Keratinocyte (primary cell): Measurements from ENCODE around the gene DPYD. TPM values are rescaled to one million over a fixed set of nuclear protein-coding genes. Genes with fewer than 3 reads are reported as not detected.

Source experiments
- DNase-seq: peaks from one replicate; pipeline ENCODE4 v3.0.0-alpha.2; 2011; ENCODE audit warnings: low read depth, missing footprints, low spot score
- FAIRE-seq: peaks from 2 replicates; lab custom pipeline; 2011; peaks lifted over from hg19 to GRCh38; lab: Jason Lieb, UNC
- H2AFZ ChIP-seq: 2 replicates; pipeline ENCODE4 v1.6.0; 2012; ENCODE audit warnings: low read length, control low read depth, inconsistent platforms; ENCODE audit not compliant: control insufficient read depth
- H3K27ac ChIP-seq: 2 replicates; pipeline ENCODE4 v1.5.1; 2011; ENCODE audit warnings: low read length; ENCODE audit not compliant: control insufficient read depth, insufficient read depth
- H3K27me3 ChIP-seq: 3 replicates; pipeline ENCODE4 v1.6.0; 2011; ENCODE audit warnings: low read length; ENCODE audit not compliant: control insufficient read depth, insufficient read depth; ENCODE audit errors: extremely low read depth
- H3K36me3 ChIP-seq, 2 experiments: 2 replicates in 1 of 2; 3 replicates in 1 of 2; pipeline ENCODE4 v1.5.1; 2011; ENCODE audit warnings: low read length in 2 of 2, mild to moderate bottlenecking in 1 of 2; ENCODE audit not compliant: control insufficient read depth in 2 of 2, insufficient read depth in 2 of 2; ENCODE audit errors: extremely low read depth in 1 of 2
- H3K4me1 ChIP-seq: 3 replicates; pipeline ENCODE4 v1.5.1; 2011; ENCODE audit warnings: low read length; ENCODE audit not compliant: control insufficient read depth, insufficient read depth; ENCODE audit errors: extremely low read depth
- H3K4me2 ChIP-seq: 3 replicates; pipeline ENCODE4 v1.6.0; 2011; ENCODE audit warnings: low read depth, low read length; ENCODE audit not compliant: control insufficient read depth, insufficient read depth; ENCODE audit errors: extremely low read depth
- H3K4me3 ChIP-seq, 3 experiments: fragments of 200-600 bp in 1 of 3; sonication (generic) in 1 of 3; 2 replicates in 2 of 3; 3 replicates in 1 of 3; pipeline ENCODE4 v1.5.1; 2011 to 2016; ENCODE audit warnings: low read length in 3 of 3, mild to moderate bottlenecking in 3 of 3, control low read depth in 2 of 3, inconsistent platforms in 1 of 3, low read depth in 1 of 3, mixed read lengths in 1 of 3, mixed run types in 1 of 3, moderate library complexity in 1 of 3; ENCODE audit not compliant: control insufficient read depth in 2 of 3, insufficient read depth in 2 of 3; ENCODE audit errors: extremely low read depth in 1 of 3
- H3K79me2 ChIP-seq: 2 replicates; pipeline ENCODE4 v1.6.0; 2012; ENCODE audit warnings: low read length; ENCODE audit not compliant: control insufficient read depth, insufficient read depth
- H3K9ac ChIP-seq: 3 replicates; pipeline ENCODE4 v1.6.0; 2011; ENCODE audit warnings: low read length; ENCODE audit not compliant: control insufficient read depth, insufficient read depth; ENCODE audit errors: extremely low read depth
- H3K9me1 ChIP-seq: 3 replicates; pipeline ENCODE4 v1.6.0; 2011; ENCODE audit warnings: low read length; ENCODE audit not compliant: control insufficient read depth, insufficient read depth; ENCODE audit errors: extremely low read depth
- H3K9me3 ChIP-seq: 2 replicates; pipeline ENCODE4 v1.5.1; 2012; ENCODE audit warnings: low read depth, low read length; ENCODE audit not compliant: control insufficient read depth
- H4K20me1 ChIP-seq: 3 replicates; pipeline ENCODE4 v1.6.0; 2011; ENCODE audit warnings: low read length; ENCODE audit not compliant: control insufficient read depth, insufficient read depth; ENCODE audit errors: extremely low read depth
- EZH2 ChIP-seq: IDR thresholded peaks from one replicate; pipeline ENCODE4 v1.6.1; 2012; ENCODE audit warnings: inconsistent platforms, mild to moderate bottlenecking, low read length, moderate library complexity
- dilution Hi-C: fragments of 300-500 bp; cut with MboI; formaldehyde crosslinking; loops from one replicate; pipeline ENCODE4 v1.7.0; 2020; ENCODE audit warnings: low sequenced_read_pairs; ENCODE audit not compliant: extremely low pct_ligation_motif_present
- polyA plus RNA-seq, 5 experiments: library from polyadenylated mRNA; depleted of rRNA in 3 of 5; stranded (reverse) in 3 of 5; stranded (forward) in 1 of 5; unstranded in 1 of 5; fragments of >200 nt; gene quantifications; 1 replicate in 1 of 5; 2 replicates in 3 of 5; 3 replicates in 1 of 5; pipeline versions ENCODE4 v1.2.1 to v1.2.3, GENCODE V29; 2011 to 2012; ENCODE audit warnings: missing spikeins in 2 of 5, low read depth in 1 of 5, low replicate concordance in 1 of 5
- TF ChIP-seq, protein P1 (sequence below), 3 experiments: IDR thresholded peaks in 1 of 3; conservative IDR thresholded peaks in 1 of 3; optimal IDR thresholded peaks in 1 of 3; 2 replicates in 2 of 3; 3 replicates in 1 of 3; pipeline versions ENCODE3 to v1.5.1; 2011; ENCODE audit warnings: low read length in 3 of 3, mild to moderate bottlenecking in 3 of 3, moderate library complexity in 2 of 3, control low read depth in 1 of 3, inconsistent platforms in 1 of 3; ENCODE audit not compliant: insufficient read depth in 2 of 3; ENCODE audit errors: extremely low read depth in 1 of 3

DPYD gene
- polyA plus RNA-seq, 1 donor (not counting 4 experiments of a cell fraction or from before 2014, with no cell fraction given) = 1.9 TPM

DNA sequence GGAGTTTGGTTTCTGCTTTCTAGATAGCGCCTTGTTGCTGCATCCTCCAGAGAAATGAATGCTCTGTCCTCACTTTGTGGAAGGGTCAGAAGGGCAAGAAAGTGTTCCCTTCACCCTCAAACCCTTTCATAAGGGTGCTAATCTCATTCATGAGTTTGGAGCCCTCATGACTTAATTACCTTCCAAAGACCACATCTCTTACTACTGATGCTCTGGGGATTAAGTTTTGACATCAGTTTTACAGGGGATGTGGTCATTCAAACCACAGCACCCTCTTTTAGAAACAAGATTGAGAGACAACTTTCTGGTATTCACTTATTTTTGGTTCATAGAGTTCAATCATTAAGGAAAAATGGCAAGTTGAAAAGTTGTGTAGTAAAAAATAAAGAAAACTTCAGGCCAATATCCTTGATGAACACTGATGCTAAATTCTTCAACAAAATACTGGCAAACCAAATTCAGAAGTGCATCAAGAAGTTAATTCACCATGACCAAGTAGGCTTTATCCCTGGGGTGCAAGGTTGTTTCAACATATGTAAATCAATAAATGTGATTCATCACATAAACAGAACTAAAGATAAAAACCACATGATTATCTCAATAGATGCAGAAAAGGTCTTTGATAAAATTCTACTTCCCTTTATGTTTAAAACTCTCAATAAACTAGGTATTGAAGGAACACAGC, 757.1 kb downstream of the DPYD start:
- H3K9me3 ChIP-seq = no peaks in the 10 kb centered on the region

DNA sequence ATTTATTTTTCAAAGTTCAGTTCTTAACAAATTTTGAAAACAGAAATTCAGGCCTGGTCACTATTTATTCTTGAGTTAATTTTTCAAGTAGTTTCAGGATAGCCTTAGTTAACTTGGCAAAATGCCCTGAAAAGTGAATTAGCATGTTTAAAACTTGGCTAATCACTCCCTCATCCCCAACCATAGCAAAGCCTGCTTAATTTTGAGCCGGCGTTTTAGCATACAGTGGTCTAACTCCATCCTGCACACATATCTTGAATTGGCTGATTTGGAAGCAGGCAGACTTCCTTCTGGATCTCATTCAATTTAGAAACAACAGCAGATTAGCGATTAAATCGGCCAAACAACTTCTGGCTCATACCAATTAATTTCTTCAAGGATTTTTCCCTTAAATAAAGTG, 760.0 kb downstream of the DPYD start:
- H3K36me3 ChIP-seq = no peaks in the 10 kb centered on the region
- no peaks in the 10 kb centered on the region for H3K27me3 ChIP-seq
- H4K20me1 ChIP-seq = no peaks in the 10 kb centered on the region
- H3K79me2 ChIP-seq = no peaks in the 10 kb centered on the region
- no peak for DNase-seq
- H3K4me3 ChIP-seq = no peak overlapping the region
- TF ChIP-seq, protein P1, sequence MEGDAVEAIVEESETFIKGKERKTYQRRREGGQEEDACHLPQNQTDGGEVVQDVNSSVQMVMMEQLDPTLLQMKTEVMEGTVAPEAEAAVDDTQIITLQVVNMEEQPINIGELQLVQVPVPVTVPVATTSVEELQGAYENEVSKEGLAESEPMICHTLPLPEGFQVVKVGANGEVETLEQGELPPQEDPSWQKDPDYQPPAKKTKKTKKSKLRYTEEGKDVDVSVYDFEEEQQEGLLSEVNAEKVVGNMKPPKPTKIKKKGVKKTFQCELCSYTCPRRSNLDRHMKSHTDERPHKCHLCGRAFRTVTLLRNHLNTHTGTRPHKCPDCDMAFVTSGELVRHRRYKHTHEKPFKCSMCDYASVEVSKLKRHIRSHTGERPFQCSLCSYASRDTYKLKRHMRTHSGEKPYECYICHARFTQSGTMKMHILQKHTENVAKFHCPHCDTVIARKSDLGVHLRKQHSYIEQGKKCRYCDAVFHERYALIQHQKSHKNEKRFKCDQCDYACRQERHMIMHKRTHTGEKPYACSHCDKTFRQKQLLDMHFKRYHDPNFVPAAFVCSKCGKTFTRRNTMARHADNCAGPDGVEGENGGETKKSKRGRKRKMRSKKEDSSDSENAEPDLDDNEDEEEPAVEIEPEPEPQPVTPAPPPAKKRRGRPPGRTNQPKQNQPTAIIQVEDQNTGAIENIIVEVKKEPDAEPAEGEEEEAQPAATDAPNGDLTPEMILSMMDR (optimal IDR thresholded peaks at IDR 0.05 in 1 of 3, IDR thresholded peaks at IDR 0.05 in 1 of 3, conservative IDR thresholded peaks at IDR 0.05 in 1 of 3; ENCODE audit: extremely low read depth in 1 of 3, insufficient read depth in 2 of 3, low read length in 3 of 3) = no peak
- TF ChIP-seq EZH2 = no peak
- H2AFZ ChIP-seq = no peak overlapping the region
- dilution Hi-C loops = no loop called here
- no peaks in the 10 kb centered on the region for H3K4me1 ChIP-seq
- no peaks in the 10 kb centered on the region for H3K9me3 ChIP-seq
- no peak overlapping the region for H3K27ac ChIP-seq
- no peak overlapping the region for H3K9ac ChIP-seq
- H3K4me2 ChIP-seq = no peak overlapping the region
- no peak for FAIRE-seq
- H3K9me1 ChIP-seq = no peaks in the 10 kb centered on the region

More for the DNA sequence above, 757.1 kb downstream of the DPYD start:
- H3K79me2 ChIP-seq = no peaks in the 10 kb centered on the region
- no peak for DNase-seq
- no peak overlapping the region for H3K4me2 ChIP-seq
- H2AFZ ChIP-seq = no peak overlapping the region
- no peak overlapping the region for H3K9ac ChIP-seq
- no peaks in the 10 kb centered on the region for H3K27me3 ChIP-seq
- TF ChIP-seq EZH2 = no peak
- TF ChIP-seq, protein P1 (optimal IDR thresholded peaks at IDR 0.05 in 1 of 3, IDR thresholded peaks at IDR 0.05 in 1 of 3, conservative IDR thresholded peaks at IDR 0.05 in 1 of 3; ENCODE audit: extremely low read depth in 1 of 3, insufficient read depth in 2 of 3, low read length in 3 of 3) = no peak
- H3K36me3 ChIP-seq = no peaks in the 10 kb centered on the region
- H3K27ac ChIP-seq = no peak overlapping the region
- no peak for FAIRE-seq
- no peaks in the 10 kb centered on the region for H4K20me1 ChIP-seq
- dilution Hi-C loops = no loop called here
- no peak overlapping the region for H3K4me3 ChIP-seq
- no peaks in the 10 kb centered on the region for H3K9me1 ChIP-seq
- H3K4me1 ChIP-seq = no peaks in the 10 kb centered on the region
